Adrenal gland (tissue), 19 donors: ENCODE results near the gene TTLL11. TPM values are rescaled to one million over a fixed set of nuclear protein-coding genes. Genes with fewer than 3 reads are reported as not detected.

Experiments
- DNase-seq, 7 donors: peaks; one replicate each; pipeline ENCODE4 v3.0.0-alpha.2; 2019 to 2020
- H3K27ac ChIP-seq, 5 donors: fragments of 200-600 bp; sonication (generic) in 4 of 5; 1 replicate in 3 of 5; 2 replicates in 2 of 5; pipeline versions ENCODE4 v1.5.1 to v1.8.0; 2016 to 2020; ENCODE audit warnings: mild to moderate bottlenecking in 1 of 5
- H3K27me3 ChIP-seq: fragments of 200-600 bp; 2 replicates; pipeline ENCODE4 v1.8.0; 2021
- H3K36me3 ChIP-seq, 2 donors: fragments of 200-600 bp; replicated peaks in 1 of 2; 1 replicate in 1 of 2; 2 replicates in 1 of 2; pipeline versions ENCODE4 v1.5.1 to v1.8.0; 2018 to 2022
- H3K4me1 ChIP-seq, 2 donors: fragments of 200-600 bp; replicated peaks in 1 of 2; 1 replicate in 1 of 2; 2 replicates in 1 of 2; pipeline versions ENCODE4 v1.5.1 to v1.8.0; 2018 to 2021
- H3K4me3 ChIP-seq, 4 donors: fragments of 200-600 bp; sonication (generic) in 3 of 4; one replicate each; pipeline ENCODE4 v1.5.1; 2016 to 2018
- H3K9me3 ChIP-seq, 3 donors: fragments of 200-600 bp; sonication (generic) in 1 of 3; replicated peaks in 1 of 3; 1 replicate in 2 of 3; 2 replicates in 1 of 3; pipeline versions ENCODE4 v1.5.1 to v1.8.0; 2016 to 2021
- CTCF ChIP-seq, 6 experiments: fragments of 450-650 bp in 4 of 6; fragments of 200-600 bp in 2 of 6; sonication (generic) in 1 of 6; IDR thresholded peaks; 1 replicate in 5 of 6; 2 replicates in 1 of 6; pipeline versions ENCODE4 v1.5.1 to v1.8.0; 2016 to 2021; ENCODE audit warnings: antibody characterized with exemption in 6 of 6, mild to moderate bottlenecking in 2 of 6, moderate library complexity in 1 of 6
- POLR2A ChIP-seq, 2 donors: fragments of 450-650 bp; IDR thresholded peaks; one replicate each; pipeline ENCODE4 v1.6.1; 2017; ENCODE audit warnings: antibody characterized with exemption in 2 of 2, mild to moderate bottlenecking in 2 of 2, moderate library complexity in 1 of 2
- WGBS, 4 donors: extraction: QIAGEN DNeasy Blood & Tissue Kit in 2 of 4; methylation state at CpG; one replicate each; pipeline versions ENCODE4 v1.1.5 to v1.1.7; 2013 to 2017; 5-methylcytosine and 5-hydroxymethylcytosine counted together
- intact Hi-C, 2 donors: fragments of 100-400 bp; cut with DNase I; formaldehyde crosslinking; loops; one replicate each; pipeline versions ENCODE4 v1.14.1 to v1.15.0; 2022 to 2023
- long read RNA-seq, 10 donors: library from polyadenylated mRNA in 3 of 10; unstranded in 2 of 10; stranded (forward) in 1 of 10; transcript quantifications; one replicate each; pipeline ENCODE4 v2.0.0 and lab custom pipeline, GENCODE V29; 2021 to 2026
- polyA plus RNA-seq, 3 donors: library from polyadenylated mRNA; stranded (reverse); fragments of 200-250 nt in 2 of 3; fragments of 350-450 nt in 1 of 3; fragmentation: Illumina TruSeq in 1 of 3; extraction: RNeasy Lipid Tissue Mini Kit (QIAGEN cat#74804) in 1 of 3; gene quantifications; one replicate each; pipeline ENCODE4 v1.2.3, GENCODE V29; 2013 to 2014
- total RNA-seq, 9 donors: library from RNA; depleted of rRNA in 4 of 9; stranded (reverse); fragments of >200 nt in 4 of 9; fragments of 120-200 nt in 1 of 9; fragmentation: NEBNext Ultra II Directional in 1 of 9; extraction: Animal tissue kit (Norgen Biotek cat#: 25700) in 1 of 9; gene quantifications; one replicate each; pipeline versions ENCODE4 v1.1.0 to v1.2.4, GENCODE V29; 2013 to 2023
- donor health status: healthy with polysubstance abuse.
- donor health status: Bipolar disorder and iron deficiency.
- donor health status: DM: yes; HTN: yes; CAD: no.
- donor health status: DM: no; HTN: no; CAD: no.
- donor health status: DM: no; HTN: no; CAD: no.
- donor health status: DM: yes; HTN: yes; CAD: no.

Gene TTLL11
- total RNA-seq (10 to 100 TPM in 8 of 9 donors, 1 to 10 TPM in 1; 5.2 to 30.9 (median 17.1) TPM), polyA plus RNA-seq (1 to 10 TPM; 4.8 to 9.3 (median 5.9) TPM)
- long read RNA-seq, donor 1, partial matches to known transcripts, result 0 of 3 reads
- long read RNA-seq, donor 1, other reads (novel, unspliced or antisense), result 0 of 3 reads
- long read RNA-seq, donor 2, partial matches to known transcripts, result 0 of 1 reads
- long read RNA-seq, donor 2, other reads (novel, unspliced or antisense), result 0 of 1 reads
- long read RNA-seq, donor 3, result 0 reads
- long read RNA-seq, donor 4, partial matches to known transcripts, result 0 of 3 reads
- long read RNA-seq, donor 4, other reads (novel, unspliced or antisense), result 3 of 3 reads
- long read RNA-seq, donor 5, transcript TTLL11-202 (4 exons, 2,012 nt), result major isoform, 5 of 12 reads
- long read RNA-seq, donor 5, partial matches to known transcripts, result 0 of 12 reads
- long read RNA-seq, donor 5, other reads (novel, unspliced or antisense), result 4 of 12 reads
- long read RNA-seq, donor 6, result 0 reads
- long read RNA-seq, donor 7, partial matches to known transcripts, result 0 of 1 reads
- long read RNA-seq, donor 7, other reads (novel, unspliced or antisense), result 0 of 1 reads
- long read RNA-seq, donor 8, partial matches to known transcripts, result 0 of 1 reads
- long read RNA-seq, donor 8, other reads (novel, unspliced or antisense), result 0 of 1 reads
- long read RNA-seq, donor 9, partial matches to known transcripts, result 0 of 1 reads
- long read RNA-seq, donor 9, other reads (novel, unspliced or antisense), result 0 of 1 reads
- long read RNA-seq, donor 10, partial matches to known transcripts, result 0 of 2 reads
- long read RNA-seq, donor 10, other reads (novel, unspliced or antisense), result 0 of 2 reads

- intact Hi-C loops, result no loop called here
- Histone ChIP-seq H3K9me3 (no peaks in the 10 kb centered on the region), H3K36me3 (no peaks in the 10 kb centered on the region), H3K27me3 (no peaks in the 10 kb centered on the region), H3K4me3 (peak within 1 kb of the TSS; percentile 42 to 89 (median 68)), H3K27ac (peak within 1 kb of the TSS in 4 of 5 donors; percentile 59 to 88 (median 78)), H3K4me1 (peaks cover 37 to 43% of the 10 kb centered on the region in 2 donors)
- TF ChIP-seq CTCF (IDR thresholded peaks at IDR 0.05) (no peak), POLR2A (IDR thresholded peaks at IDR 0.05) (peak; percentile 18 to 75)
- WGBS, 4 donors, result 0 to 1% (median 0%) methylated on average over 19 to 93 of the region's 98 CpGs
- DNase-seq, result peak; percentile 97 to 100 (median 98)
Observed at GRCh38 chr9:122092611-122093506, at the start of gene TTLL11. TTLL11 (minus strand) TSS chr9:122093308; CDS start chr9:122093148, 160 bp downstream.

- intact Hi-C loops, result no loop called here
- DNase-seq, result no peak
- Histone ChIP-seq H3K9me3 (no peaks in the 10 kb centered on the region), H3K4me3 (no peak overlapping the region), H3K27me3 (no peaks in the 10 kb centered on the region), H3K27ac (no peak overlapping the region), H3K36me3 (peaks cover 0 to 39% of the 10 kb centered on the region in 2 donors), H3K4me1 (no peaks in the 10 kb centered on the region)
- WGBS, 4 donors, result 82 to 93% (median 85%) methylated on average over 5 of the region's 5 CpGs
- TF ChIP-seq CTCF (IDR thresholded peaks at IDR 0.05) (no peak), POLR2A (IDR thresholded peaks at IDR 0.05) (no peak)
Observed at GRCh38 chr9:122141671-122142070, 48.6 kb upstream of the TTLL11 start.

- no peak for TF ChIP-seq POLR2A (IDR thresholded peaks at IDR 0.05)
- no peak for DNase-seq
- Histone ChIP-seq H3K9me3 (no peaks in the 10 kb centered on the region), H3K4me3 (no peak overlapping the region), H3K27me3 (no peaks in the 10 kb centered on the region), H3K36me3 (peaks cover 0 to 29% of the 10 kb centered on the region in 2 donors), H3K4me1 (no peaks in the 10 kb centered on the region), H3K27ac (peak overlapping the region in 1 of 5 donors; percentile 52)
- WGBS, 4 donors, result 77 to 87% (median 83%) methylated on average over 8 of the region's 8 CpGs
- intact Hi-C loops, result no loop called here
Observed at GRCh38 chr9:122140368-122141193, 47.5 kb upstream of the TTLL11 start.
